Activated T-helper 9 cell treated with anti-CD3 and anti-CD28 coated beads, Interleukin-2, amount 50 U/mL, for 16 hours (primary cell): ENCODE measurements around the gene MARK4.

Source experiments
- DNase-seq: peaks from one replicate; pipeline ENCODE4 v3.0.0-alpha.2; 2020; ENCODE audit warnings: low read depth

Gene MARK4

GRCh38 chr19:45273521-45273855 lies 22.4 kb downstream of the MARK4 start:
- DNase-seq, result no peak

DNA sequence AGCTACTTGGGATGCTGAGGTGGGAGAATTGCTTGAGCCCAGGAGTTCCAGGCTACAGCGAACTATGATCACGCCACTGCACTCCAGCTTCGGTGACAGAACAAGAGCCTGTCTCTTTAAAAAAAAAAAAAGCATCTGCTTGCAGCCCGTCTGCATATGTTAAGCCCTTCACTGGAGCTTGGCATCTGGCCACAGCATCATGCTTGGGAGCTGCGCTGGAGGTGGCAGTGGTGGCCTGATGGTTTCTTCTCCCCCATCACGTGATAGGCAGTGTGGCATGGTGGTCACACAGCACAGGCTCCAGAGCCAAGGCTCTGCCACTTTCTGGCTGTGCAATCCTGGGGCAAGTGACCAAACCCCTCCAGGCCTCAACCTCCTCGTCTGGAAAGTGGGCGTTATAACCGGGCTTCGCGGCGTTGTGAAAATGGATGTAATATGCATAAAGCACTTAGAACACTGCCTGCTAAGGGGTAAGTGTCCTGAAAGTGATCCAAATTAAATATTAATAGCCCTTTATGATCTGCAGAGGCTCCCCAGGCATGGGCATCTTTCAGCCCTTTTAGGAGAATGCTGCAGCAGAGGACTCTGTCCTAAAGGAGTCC lies 24.4 kb downstream of the MARK4 start:
- DNase-seq, result no peak

GRCh38 chr19:45276284-45276687 lies 25.2 kb downstream of the MARK4 start:
- no peak for DNase-seq

- DNase-seq, result no peak
Observed at GRCh38 chr19:45278087-45278486, 27.0 kb downstream of the MARK4 start.

DNA sequence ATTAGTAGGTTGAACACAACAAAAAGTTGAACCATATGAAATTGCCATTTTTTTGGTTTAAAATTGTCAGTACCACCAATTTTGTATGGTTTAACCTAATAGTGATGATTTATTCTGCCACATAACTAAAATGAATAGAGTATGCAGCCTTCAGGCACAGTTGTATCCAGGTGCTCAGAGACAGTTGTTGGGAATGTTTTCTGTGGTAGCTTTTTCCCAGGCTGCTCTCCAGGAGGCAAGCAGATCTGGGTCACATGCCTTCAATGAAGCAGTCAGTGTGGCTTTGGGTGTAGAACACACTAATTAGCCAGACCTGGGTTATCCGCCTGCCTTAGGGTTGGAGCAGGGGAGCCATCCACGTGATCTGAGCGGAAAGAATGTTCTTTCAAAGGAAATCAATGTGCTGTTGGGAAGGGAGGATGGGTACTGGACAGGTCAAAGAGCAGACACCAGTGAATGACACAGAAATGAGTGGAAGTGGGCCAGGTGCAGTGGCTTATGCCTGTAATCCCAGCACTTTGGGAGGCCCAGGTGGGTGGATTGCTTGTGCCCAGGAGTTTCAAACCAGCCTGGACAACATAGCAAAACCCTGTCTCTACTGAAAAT lies 28.6 kb downstream of the MARK4 start:
- no peak for DNase-seq

GRCh38 chr19:45280471-45280961 lies 29.4 kb downstream of the MARK4 start:
- no peak for DNase-seq

GRCh38 chr19:45283443-45284033 lies 32.5 kb downstream of the MARK4 start:
- DNase-seq, result no peak

DNA sequence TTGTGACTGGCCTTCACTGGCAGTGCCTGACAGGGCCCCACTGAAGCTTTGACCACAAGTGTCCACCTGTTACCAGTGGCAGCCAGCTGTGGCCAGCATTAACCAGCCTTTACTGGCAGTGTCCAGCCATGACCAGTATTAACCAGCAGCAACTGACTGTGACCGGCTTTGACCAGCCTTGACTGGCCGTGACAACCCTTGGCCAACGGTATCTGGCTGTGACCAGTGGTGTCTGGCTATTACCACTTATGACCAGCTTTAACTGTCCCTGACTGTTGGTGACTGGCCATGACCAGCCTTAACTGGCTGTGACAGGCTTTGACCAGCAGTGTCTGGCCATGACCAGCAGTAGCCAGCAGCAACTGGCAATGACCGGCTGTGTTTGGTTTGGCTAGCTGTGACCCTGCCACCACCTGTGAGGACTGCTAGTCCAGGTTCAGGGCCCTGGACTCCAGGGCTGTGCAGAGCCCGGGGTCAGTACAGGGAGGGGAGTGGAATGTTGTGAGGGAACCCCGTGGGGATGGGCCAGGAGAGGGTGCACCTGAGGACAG lies 39.4 kb downstream of the MARK4 start:
- no peak for DNase-seq

DNA sequence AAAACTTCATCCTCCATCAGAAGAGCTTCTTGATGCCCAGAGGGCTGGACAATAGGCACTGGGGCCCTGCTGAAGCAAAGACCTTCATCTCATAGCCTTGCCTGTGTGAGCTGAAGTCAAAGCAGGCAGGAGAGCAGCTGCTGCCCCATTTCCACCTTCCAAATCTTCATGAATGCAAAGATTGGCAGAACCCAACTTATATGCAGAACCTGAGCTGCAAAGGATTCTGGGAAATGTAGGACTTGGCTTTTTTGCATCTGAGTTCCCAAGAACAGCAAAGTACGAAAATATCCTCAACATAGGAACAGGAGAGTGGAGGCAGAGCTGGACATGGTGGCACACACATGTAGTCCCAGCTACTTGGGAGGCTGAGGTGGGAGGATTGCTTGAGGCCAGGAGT lies 40.8 kb downstream of the MARK4 start:
- no peak for DNase-seq

DNA sequence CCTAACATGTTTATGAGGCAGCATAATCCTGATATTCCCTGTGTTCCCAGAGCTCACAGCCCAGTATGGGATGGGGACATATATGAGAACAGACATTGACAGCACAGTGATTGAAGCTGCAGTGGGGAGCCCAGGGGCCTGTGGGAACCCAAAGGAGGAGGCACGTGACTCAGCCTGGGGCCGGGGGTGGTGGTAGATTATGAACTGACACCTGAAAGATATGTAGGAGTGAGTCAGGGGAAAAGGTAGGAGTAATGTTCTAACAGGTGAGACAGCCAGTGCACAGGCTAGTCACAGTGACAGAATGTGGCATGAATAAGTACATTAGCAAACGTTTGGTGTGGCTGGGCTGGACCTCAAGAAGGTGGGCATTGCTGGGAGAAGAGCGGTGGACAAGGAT lies 42.6 kb downstream of the MARK4 start:
- no peak for DNase-seq

DNA sequence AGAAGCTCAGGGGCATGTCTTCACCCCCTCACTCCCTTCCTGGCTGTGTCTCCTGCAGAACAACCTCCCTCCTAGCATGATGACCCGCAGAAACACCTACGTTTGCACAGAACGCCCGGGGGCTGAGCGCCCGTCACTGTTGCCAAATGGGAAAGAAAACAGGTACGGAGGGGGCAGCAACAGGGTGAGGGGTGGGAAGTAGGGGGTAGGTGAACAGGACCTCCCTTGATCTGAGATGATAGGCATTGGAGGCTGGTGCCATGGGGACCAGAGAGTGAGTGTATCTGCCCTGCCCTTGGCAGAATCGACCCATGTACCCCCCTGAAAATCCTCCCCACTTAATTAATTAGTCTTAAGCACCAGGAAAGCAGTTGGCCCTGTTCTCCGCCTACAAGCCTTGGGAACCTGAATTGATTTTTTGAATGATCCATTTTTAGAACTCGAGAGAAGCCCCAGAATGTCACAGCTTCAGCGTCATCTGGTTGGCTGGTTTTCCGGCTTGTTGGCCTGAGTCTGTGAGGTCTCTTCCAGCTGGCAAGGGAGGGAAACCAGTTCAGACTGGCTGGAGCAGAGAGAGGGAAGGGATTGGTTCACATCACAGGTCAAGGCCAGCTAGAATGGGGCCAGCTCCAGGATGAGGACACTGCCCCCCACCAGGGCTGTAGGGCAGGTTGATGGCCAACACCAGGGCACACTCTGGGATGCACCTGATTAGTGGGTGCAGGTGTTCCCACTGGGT lies 43.4 kb downstream of the MARK4 start:
- DNase-seq, result no peak

DNA sequence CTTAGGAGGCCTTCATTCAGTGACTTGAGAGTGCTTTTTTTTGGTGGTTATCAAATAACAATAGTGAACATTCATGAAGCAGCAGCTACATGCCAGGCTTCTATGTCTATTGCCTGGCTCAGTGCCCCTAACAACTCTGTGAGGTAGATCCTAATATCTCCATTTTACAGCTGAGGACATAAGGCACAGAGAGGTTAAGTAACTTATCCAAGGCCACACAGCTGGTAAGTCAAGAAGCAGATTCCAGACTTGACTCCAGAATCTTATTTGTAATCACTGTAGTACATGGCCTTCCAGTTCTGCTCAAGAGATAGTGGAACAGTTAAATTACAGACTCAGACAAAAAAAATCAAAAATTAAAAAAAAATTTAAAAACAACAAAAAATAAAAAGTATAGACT lies 44.8 kb downstream of the MARK4 start:
- DNase-seq, result no peak

GRCh38 chr19:45296355-45296754 lies 45.3 kb downstream of the MARK4 start:
- no peak for DNase-seq

DNA sequence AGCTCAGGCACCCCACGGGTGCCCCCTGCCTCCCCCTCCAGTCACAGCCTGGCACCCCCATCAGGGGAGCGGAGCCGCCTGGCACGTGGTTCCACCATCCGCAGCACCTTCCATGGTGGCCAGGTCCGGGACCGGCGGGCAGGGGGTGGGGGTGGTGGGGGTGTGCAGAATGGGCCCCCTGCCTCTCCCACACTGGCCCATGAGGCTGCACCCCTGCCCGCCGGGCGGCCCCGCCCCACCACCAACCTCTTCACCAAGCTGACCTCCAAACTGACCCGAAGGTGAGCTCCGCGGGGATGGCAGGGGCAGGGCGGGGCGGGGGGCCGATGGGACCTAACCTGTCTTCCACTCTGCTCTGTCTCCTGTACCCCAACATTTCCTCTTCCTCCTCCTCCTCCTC lies 46.6 kb downstream of the MARK4 start:
- no peak for DNase-seq

DNA sequence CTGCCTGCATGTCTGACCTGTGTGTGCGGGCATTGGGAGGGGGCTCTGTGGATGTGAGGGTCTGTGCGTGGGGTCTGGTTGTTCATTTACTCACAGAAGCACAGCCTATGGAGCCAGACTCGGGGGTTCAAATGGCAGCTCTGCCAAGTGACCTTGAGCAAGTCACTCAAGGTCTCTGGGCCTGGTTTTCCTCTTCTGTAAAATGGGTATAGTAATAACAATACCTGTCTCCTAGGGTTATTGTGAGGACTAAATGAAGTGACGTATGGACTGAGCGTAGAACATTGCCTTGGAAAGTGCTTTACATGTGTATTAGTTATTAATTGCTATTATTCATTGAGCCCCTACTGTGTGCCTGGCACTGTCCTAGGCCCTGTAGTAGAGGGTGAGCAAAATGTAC lies 47.2 kb downstream of the MARK4 start:
- no peak for DNase-seq

GRCh38 chr19:45299719-45300118 lies 48.6 kb downstream of the MARK4 start:
- no peak for DNase-seq

DNA sequence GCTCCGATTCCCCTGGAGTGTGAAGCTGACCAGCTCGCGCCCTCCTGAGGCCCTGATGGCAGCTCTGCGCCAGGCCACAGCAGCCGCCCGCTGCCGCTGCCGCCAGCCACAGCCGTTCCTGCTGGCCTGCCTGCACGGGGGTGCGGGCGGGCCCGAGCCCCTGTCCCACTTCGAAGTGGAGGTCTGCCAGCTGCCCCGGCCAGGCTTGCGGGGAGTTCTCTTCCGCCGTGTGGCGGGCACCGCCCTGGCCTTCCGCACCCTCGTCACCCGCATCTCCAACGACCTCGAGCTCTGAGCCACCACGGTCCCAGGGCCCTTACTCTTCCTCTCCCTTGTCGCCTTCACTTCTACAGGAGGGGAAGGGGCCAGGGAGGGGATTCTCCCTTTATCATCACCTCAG lies 51.3 kb downstream of the MARK4 start:
- DNase-seq, result no peak

- no peak for DNase-seq
Observed at GRCh38 chr19:45303269-45304060, 52.4 kb downstream of the MARK4 start.

DNA sequence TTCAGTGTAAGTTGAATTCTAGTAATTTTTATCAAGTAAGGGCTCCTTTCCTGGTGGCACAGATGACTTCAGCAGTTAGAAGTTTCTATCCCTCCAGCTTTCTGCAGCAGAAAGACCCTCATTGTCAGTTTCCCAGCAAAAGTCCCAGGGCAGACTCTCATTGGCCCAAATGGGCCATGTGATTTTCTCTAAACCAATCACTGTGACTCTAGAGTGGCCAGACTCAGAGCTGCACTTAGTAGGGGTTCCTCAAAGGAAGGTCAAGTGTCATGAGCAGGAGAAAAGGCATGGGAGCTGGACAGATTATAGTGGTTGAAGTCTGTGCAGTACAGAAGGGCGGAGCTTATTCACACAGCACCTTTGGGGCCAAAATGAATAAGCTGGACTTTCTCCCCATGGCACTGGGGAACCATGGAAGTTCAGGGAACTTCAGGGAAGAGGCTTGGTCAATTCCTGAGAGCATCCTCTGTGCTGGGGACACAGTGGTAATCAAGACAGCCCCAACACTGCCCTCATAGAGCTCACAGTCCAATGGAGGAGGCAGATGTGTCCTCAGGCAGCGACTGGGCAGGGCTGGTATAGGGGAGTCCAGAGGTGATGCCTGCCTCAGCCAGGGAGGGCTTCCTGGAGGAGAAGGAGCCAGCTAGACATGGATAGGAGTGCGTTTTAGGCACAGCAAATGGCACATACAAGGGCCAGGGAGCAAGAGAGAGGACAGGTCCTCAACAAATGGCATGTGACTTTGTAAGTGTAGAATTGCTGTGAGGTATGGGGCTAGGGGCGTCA lies 53.3 kb downstream of the MARK4 start:
- DNase-seq, result no peak

GRCh38 chr19:45305007-45305406 lies 53.9 kb downstream of the MARK4 start:
- DNase-seq, result no peak

GRCh38 chr19:45305421-45305820 lies 54.4 kb downstream of the MARK4 start:
- DNase-seq, result no peak
